ENCODE results near the gene HNRNPM.

The HNRNPM gene

DNA sequence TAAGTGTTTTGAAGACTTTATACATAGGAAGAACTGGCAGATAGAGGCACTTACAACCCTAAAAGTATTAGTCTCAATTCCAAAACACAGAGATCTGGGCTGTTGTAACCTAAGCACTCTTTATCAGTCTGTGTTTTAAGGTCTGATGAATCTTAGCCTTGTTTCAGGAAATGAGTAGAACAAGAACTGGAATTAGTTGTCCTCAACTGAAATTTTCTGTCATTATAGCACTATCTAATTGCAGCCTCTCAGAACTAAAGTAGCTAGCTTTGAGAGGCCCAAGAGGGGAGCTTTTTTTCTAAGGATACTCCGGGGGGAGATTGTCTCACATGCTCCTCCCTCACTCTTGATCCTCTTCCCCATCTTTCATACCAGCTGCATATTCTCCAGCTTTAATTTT is 13.1 kb downstream of the HNRNPM start:
- DNase-seq (ENCODE audit: low read depth), result no peak

DNA sequence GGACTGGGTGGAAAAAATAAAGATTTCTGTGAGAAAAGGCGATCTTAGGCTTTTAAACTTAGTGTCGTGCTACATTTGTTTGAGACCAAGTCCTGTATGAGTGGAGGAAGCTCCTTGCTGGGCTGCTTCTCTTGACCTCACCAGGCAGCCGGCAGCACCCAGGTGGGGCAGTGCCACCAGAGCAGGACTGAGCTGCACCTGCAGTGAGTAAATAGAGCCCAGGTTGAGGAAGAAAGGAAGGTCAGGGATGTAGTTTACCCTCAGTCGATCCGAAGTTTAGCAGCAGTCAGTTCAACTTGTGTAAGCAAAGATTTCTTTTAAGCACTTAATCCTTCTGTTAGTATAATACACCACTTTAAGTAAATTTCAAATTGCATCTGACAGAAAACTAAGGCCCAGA is 13.6 kb downstream of the HNRNPM start:
- no peak for DNase-seq (ENCODE audit: low read depth)
- TF ChIP-seq CTCF (IDR thresholded peaks at IDR 0.05; ENCODE audit: control insufficient read depth, insufficient read depth, low read depth, low read length, missing control alignments), result no peak
- no peak overlapping the region for H3K4me3 ChIP-seq (ENCODE audit: control insufficient read depth, low read depth, low read length)

More for the DNA sequence above, 13.1 kb downstream of the HNRNPM start:
- no peak overlapping the region for H3K4me3 ChIP-seq (ENCODE audit: control insufficient read depth, low read depth, low read length)
- no peak for TF ChIP-seq CTCF (IDR thresholded peaks at IDR 0.05; ENCODE audit: control insufficient read depth, insufficient read depth, low read depth, low read length, missing control alignments)

DNA sequence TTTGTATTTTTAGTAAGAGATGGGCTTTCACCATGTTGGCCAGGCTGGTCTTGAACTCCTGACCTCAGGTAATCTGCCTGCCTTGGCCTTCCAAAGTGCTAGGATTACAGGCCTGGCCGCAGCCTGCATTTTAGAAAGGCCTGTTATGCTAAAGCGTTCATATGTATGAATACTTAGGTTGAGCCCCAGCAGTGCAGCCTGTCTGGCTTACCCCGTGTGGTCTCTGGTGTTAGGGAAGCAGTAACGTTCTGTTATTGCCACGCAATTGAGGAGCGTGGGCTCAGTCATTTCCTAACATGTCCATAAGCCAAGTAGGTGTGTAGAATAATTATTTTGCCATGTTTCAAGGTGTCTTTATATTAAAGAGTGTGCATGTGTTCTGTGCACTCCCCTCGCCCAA is 14.3 kb downstream of the HNRNPM start:
- no peak overlapping the region for H3K4me3 ChIP-seq (ENCODE audit: control insufficient read depth, low read depth, low read length)
- no peak for DNase-seq (ENCODE audit: low read depth)
- no peak for TF ChIP-seq CTCF (IDR thresholded peaks at IDR 0.05; ENCODE audit: control insufficient read depth, insufficient read depth, low read depth, low read length, missing control alignments)

DNA sequence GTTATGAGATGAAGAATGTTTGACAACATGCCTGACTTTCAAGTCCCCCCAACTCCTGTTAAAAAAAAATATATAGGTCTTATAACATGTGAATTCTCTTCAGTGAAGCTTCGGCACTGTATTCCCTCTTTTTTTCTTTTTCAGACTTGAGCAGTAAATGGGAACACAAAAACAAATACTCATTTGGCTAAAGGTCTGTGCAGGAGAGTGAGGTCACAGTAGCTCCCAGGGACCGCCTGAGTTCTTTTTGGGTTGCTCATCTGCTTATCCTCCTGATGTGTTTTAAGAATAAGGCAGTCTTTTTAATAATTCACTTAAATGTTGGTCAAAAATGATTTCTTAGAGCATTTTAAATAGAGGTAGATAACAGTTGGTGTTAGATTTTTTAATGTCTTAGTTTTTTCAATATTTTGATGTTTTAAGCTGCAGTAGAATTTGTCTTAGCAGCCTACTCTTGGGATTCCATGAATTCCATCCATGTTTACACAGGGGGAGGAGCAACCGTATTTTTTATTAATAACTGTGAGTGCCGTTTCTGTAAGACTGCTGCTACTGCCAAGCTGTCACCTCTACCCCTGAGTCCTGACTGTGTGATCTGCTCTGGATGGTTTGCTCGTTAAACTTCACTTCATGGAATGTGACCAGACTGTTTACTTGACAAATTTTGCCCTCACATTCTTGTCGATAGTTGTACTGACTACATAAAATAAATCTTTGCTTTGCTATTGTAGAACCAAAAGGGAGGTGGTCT is 14.9 kb downstream of the HNRNPM start:
- H3K4me3 ChIP-seq (ENCODE audit: control insufficient read depth, low read depth, low read length), result no peak overlapping the region
- no peak for TF ChIP-seq CTCF (IDR thresholded peaks at IDR 0.05; ENCODE audit: control insufficient read depth, insufficient read depth, low read depth, low read length, missing control alignments)
- no peak for DNase-seq (ENCODE audit: low read depth)

GRCh38 chr19:8460516-8461298 is 15.9 kb downstream of the HNRNPM start:
- no peak overlapping the region for H3K4me3 ChIP-seq (ENCODE audit: control insufficient read depth, low read depth, low read length)
- no peak for TF ChIP-seq CTCF (IDR thresholded peaks at IDR 0.05; ENCODE audit: control insufficient read depth, insufficient read depth, low read depth, low read length, missing control alignments)
- no peak for DNase-seq (ENCODE audit: low read depth)

GRCh38 chr19:8461376-8461775 is 16.6 kb downstream of the HNRNPM start:
- no peak overlapping the region for H3K4me3 ChIP-seq (ENCODE audit: control insufficient read depth, low read depth, low read length)
- DNase-seq (ENCODE audit: low read depth), result no peak
- TF ChIP-seq CTCF (IDR thresholded peaks at IDR 0.05; ENCODE audit: control insufficient read depth, insufficient read depth, low read depth, low read length, missing control alignments), result no peak
